WTC11 (cell line): Measurements from ENCODE around the gene XRCC2. TPM values are rescaled to one million over a fixed set of nuclear protein-coding genes. Genes with fewer than 3 reads are reported as not detected.

Experiments
- ATAC-seq: fragments of 200-7000 bp; cut with Tn5 transposase; 2 replicates; pipeline ENCODE4 v1.10.0; 2021; ENCODE audit warnings: mild to moderate bottlenecking, moderate library complexity
- CTCF ChIA-PET: fragments of 300-600 bp; sonication (Branson Sonifier 250); formaldehyde crosslinking; loops from one replicate; lab custom pipeline; 2021; ENCODE audit warnings: antibody characterized with exemption; lab: Charles Lee
- POLR2A ChIA-PET: fragments of 350-600 bp; sonication (Branson Sonifier 250); formaldehyde crosslinking; loops from one replicate; lab custom pipeline; 2021; ENCODE audit warnings: antibody characterized with exemption; lab: Charles Lee
- DNase-seq: peaks from one replicate; pipeline ENCODE4 v3.0.0; 2021; ENCODE audit warnings: low spot score
- H3K27ac Mint-ChIP-seq: 2 replicates; pipeline ENCODE4 v1.8.0; 2021; ENCODE audit warnings: mixed read lengths
- H3K27me3 Mint-ChIP-seq: 2 replicates; pipeline ENCODE4 v1.8.0; 2021; ENCODE audit warnings: low read depth, mild to moderate bottlenecking, moderate library complexity, mixed read lengths
- H3K36me3 Mint-ChIP-seq: 2 replicates; pipeline ENCODE4 v1.8.0; 2021; ENCODE audit warnings: mixed read lengths
- H3K4me1 Mint-ChIP-seq: 2 replicates; pipeline ENCODE4 v1.8.0; 2022; ENCODE audit warnings: mixed read lengths
- H3K4me3 Mint-ChIP-seq: 2 replicates; pipeline ENCODE4 v1.8.0; 2021; ENCODE audit warnings: mild to moderate bottlenecking, moderate library complexity, mixed read lengths
- H3K9me3 Mint-ChIP-seq: 2 replicates; pipeline ENCODE4 v1.8.0; 2021; ENCODE audit warnings: mixed read lengths
- ATF3 ChIP-seq: sonication (generic); formaldehyde crosslinking; conservative IDR thresholded peaks from 2 replicates; pipeline ENCODE4 v1.8.1; 2022; ENCODE audit warnings: mild to moderate bottlenecking, missing genetic modification reagents
- ELF4 ChIP-seq: sonication (generic); formaldehyde crosslinking; IDR thresholded peaks from 2 replicates; pipeline ENCODE4 v1.8.1; 2022; ENCODE audit warnings: low read depth, mild to moderate bottlenecking, moderate library complexity, missing genetic modification reagents
- EMX1 ChIP-seq: fragments of 250-450 bp; sonication (Bioruptor Pico); IDR thresholded peaks from 2 replicates; pipeline ENCODE4 v1.8.0; 2021; ENCODE audit warnings: mild to moderate bottlenecking
- ERG ChIP-seq: fragments of 250-450 bp; sonication (Bioruptor Pico); IDR thresholded peaks from 2 replicates; pipeline ENCODE4 v1.8.0; 2021; ENCODE audit warnings: mild to moderate bottlenecking
- GRHL2 ChIP-seq: fragments of 250-450 bp; sonication (Bioruptor Pico); IDR thresholded peaks from 2 replicates; pipeline ENCODE4 v1.8.0; 2022; ENCODE audit warnings: mild to moderate bottlenecking, moderate library complexity; ENCODE audit not compliant: insufficient replicate concordance, severe bottlenecking
- GTF2I ChIP-seq: fragments of 250-450 bp; sonication (Bioruptor Pico); conservative IDR thresholded peaks from 2 replicates; pipeline ENCODE4 v1.4.0; 2021; ENCODE audit warnings: mild to moderate bottlenecking
- JAZF1 ChIP-seq: fragments of 250-450 bp; sonication (Bioruptor Pico); IDR thresholded peaks from 2 replicates; pipeline ENCODE4 v1.9.0; 2021; ENCODE audit warnings: moderate library complexity, mild to moderate bottlenecking, inconsistent platforms
- MLX ChIP-seq: sonication (generic); formaldehyde crosslinking; IDR thresholded peaks from 2 replicates; pipeline ENCODE4 v1.8.1; 2023; ENCODE audit warnings: mild to moderate bottlenecking, missing genetic modification reagents, moderate library complexity
- NR2C2 ChIP-seq: sonication (generic); formaldehyde crosslinking; IDR thresholded peaks from 2 replicates; pipeline ENCODE4 v1.8.0; 2022; ENCODE audit warnings: mild to moderate bottlenecking, missing genetic modification reagents
- PREB ChIP-seq: sonication (generic); formaldehyde crosslinking; IDR thresholded peaks from 2 replicates; pipeline ENCODE4 v1.8.1; 2022; ENCODE audit warnings: mild to moderate bottlenecking, missing genetic modification reagents, moderate library complexity, borderline replicate concordance
- PRRX2 ChIP-seq: fragments of 250-450 bp; sonication (Bioruptor Pico); IDR thresholded peaks from 2 replicates; pipeline ENCODE4 v1.8.0; 2021; ENCODE audit warnings: mild to moderate bottlenecking
- SP1 ChIP-seq: sonication (generic); formaldehyde crosslinking; conservative IDR thresholded peaks from 2 replicates; pipeline ENCODE4 v1.8.1; 2022; ENCODE audit warnings: missing genetic modification reagents
- STAT6 ChIP-seq: sonication (generic); formaldehyde crosslinking; conservative IDR thresholded peaks from 2 replicates; pipeline ENCODE4 v1.8.1; 2023; ENCODE audit warnings: mild to moderate bottlenecking, low read depth, missing genetic modification reagents, moderate library complexity
- TEAD4 ChIP-seq: sonication (generic); formaldehyde crosslinking; IDR thresholded peaks from 2 replicates; pipeline ENCODE4 v1.8.0; 2022; ENCODE audit warnings: mild to moderate bottlenecking, missing genetic modification reagents
- ZBTB21 ChIP-seq: sonication (generic); formaldehyde crosslinking; IDR thresholded peaks from 2 replicates; pipeline ENCODE4 v1.8.1; 2023; ENCODE audit warnings: mild to moderate bottlenecking, missing genetic modification reagents, borderline replicate concordance
- ZBTB43 ChIP-seq: sonication (generic); formaldehyde crosslinking; IDR thresholded peaks from 2 replicates; pipeline ENCODE4 v1.8.1; 2023; ENCODE audit warnings: mild to moderate bottlenecking, missing genetic modification reagents
- ZNF232 ChIP-seq: sonication (generic); formaldehyde crosslinking; IDR thresholded peaks from 2 replicates; pipeline ENCODE4 v1.8.0; 2022; ENCODE audit warnings: mild to moderate bottlenecking, missing genetic modification reagents
- ZNF263 ChIP-seq: sonication (generic); formaldehyde crosslinking; IDR thresholded peaks from 2 replicates; pipeline ENCODE4 v1.8.1; 2022; ENCODE audit warnings: low read depth, mild to moderate bottlenecking, moderate library complexity, missing genetic modification reagents
- ZNF425 ChIP-seq: fragments of 250-450 bp; sonication (Bioruptor Pico); conservative IDR thresholded peaks from 2 replicates; pipeline ENCODE4 v1.9.0; 2021; ENCODE audit warnings: mild to moderate bottlenecking
- ZNF512 ChIP-seq: sonication (generic); formaldehyde crosslinking; IDR thresholded peaks from 2 replicates; pipeline ENCODE4 v1.8.1; 2022; ENCODE audit warnings: missing genetic modification reagents, borderline replicate concordance
- ZNF671 ChIP-seq: fragments of 250-450 bp; sonication (Bioruptor Pico); IDR thresholded peaks from 2 replicates; pipeline ENCODE4 v1.8.0; 2021; ENCODE audit warnings: mild to moderate bottlenecking
- ZSCAN18 ChIP-seq: fragments of 250-450 bp; sonication (Bioruptor Pico); IDR thresholded peaks from 2 replicates; pipeline ENCODE4 v2.1.2; 2022; ENCODE audit warnings: mild to moderate bottlenecking, moderate library complexity
- total RNA-seq: library from RNA; stranded (reverse); gene quantifications from 3 replicates; pipeline ENCODE4 v1.2.3, GENCODE V29; 2021

Gene XRCC2
- total RNA-seq, 1 experiment from 2014 or later, result 25.4 TPM

GRCh38 chr7:152640829-152641228 is 35.1 kb downstream of the XRCC2 start (continued):
- no peak for TF ChIP-seq ZNF512 (CRISPR knock-in tag)
- TF ChIP-seq ZSCAN18 (CRISPR knock-in tag), result no peak
- no peak for TF ChIP-seq SP1 (CRISPR knock-in tag)
- TF ChIP-seq PRRX2 (CRISPR knock-in tag), result no peak

GRCh38 chr7:152637920-152638580 is 37.9 kb downstream of the XRCC2 start:
- DNase-seq (no peak), ATAC-seq (no peak)
- Mint-ChIP-seq H3K4me1 (no peaks in the 10 kb centered on the region), H3K9me3 (0 out of 2 replicates have a peak, but pooled peaks cover 3% of the 10 kb centered on the region), H3K27me3 (no peaks in the 10 kb centered on the region), H3K36me3 (0 out of 2 replicates have a peak, but pooled peaks cover 2% of the 10 kb centered on the region), H3K27ac (no peak overlapping the region), H3K4me3 (no peak overlapping the region)
- ChIA-PET CTCF (no interaction called here), POLR2A (no interaction called here)
- TF ChIP-seq ZNF425 (CRISPR knock-in tag), result no peak
- TF ChIP-seq ERG (CRISPR knock-in tag), result no peak
- TF ChIP-seq ZNF671 (CRISPR knock-in tag), result no peak
- no peak for TF ChIP-seq MLX (CRISPR knock-in tag)
- no peak for TF ChIP-seq EMX1 (CRISPR knock-in tag)
- TF ChIP-seq GRHL2, result no peak
- TF ChIP-seq ELF4, result no peak
- no peak for TF ChIP-seq ZBTB21 (CRISPR knock-in tag)
- no peak for TF ChIP-seq PREB (CRISPR knock-in tag)
- TF ChIP-seq GTF2I (CRISPR knock-in tag), result no peak
- no peak for TF ChIP-seq ZNF263 (CRISPR knock-in tag)
- TF ChIP-seq TEAD4 (CRISPR knock-in tag), result no peak
- TF ChIP-seq ZBTB43 (CRISPR knock-in tag), result no peak
- no peak for TF ChIP-seq STAT6 (CRISPR knock-in tag)
- no peak for TF ChIP-seq JAZF1
- no peak for TF ChIP-seq ATF3 (CRISPR knock-in tag)
- no peak for TF ChIP-seq NR2C2 (CRISPR knock-in tag)
- TF ChIP-seq ZNF232 (CRISPR knock-in tag), result no peak
